ENCODE results near the gene LSM11.

Gene LSM11

DNA sequence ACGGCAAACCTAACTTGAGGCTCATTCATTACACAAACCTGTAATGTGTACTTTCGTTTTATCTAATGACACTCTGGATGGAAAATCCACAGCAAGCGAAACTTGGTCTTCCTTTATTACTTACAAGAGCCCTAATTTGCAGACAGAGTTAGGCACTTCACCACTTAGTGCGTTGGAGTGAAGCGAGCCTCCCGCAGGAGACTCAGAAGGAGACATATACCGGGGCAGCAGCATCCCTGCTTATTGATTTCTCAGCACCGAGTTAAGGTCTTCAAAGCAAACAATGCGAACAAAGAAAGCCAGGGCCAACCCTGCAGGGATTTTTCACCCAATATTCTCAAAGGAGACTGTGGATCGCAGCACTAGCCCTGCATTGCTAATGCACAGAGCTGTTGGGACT is 28.6 kb downstream of the LSM11 start:
- no peak for DNase-seq (ENCODE audit: low read depth)

DNA sequence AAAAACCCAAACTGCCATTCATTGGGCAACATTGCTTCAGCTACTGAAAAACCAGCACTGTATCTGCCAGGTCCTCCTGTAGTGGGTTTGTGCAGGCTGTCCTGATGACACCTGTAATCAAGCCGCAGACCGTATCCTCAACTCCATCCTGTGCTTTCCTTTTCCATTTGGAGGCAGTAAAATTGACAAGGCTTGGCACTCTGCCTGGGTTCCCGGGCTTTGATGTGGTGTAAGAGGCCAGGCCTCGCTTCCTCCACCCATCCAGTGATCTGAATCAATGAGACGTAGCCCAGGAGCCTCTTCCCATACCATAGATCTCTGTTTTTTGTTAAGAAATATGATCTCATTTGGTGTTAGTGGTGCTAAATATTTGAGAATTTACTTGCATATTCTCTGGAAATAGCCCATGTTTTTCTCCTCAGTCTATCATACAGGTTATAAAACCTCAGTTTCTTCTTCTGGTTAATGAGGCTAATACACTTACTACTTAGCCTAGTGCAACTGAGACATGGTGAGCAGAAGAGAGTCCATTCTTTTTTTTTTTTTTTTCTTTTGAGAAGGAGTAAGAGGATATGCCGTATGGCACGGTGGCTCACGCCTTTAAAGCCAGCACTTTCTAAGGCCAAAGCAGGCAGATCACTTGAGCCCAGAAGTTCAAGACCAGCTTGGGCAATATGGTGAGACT is 34.8 kb downstream of the LSM11 start:
- DNase-seq (ENCODE audit: low read depth), result peak; percentile 29

DNA sequence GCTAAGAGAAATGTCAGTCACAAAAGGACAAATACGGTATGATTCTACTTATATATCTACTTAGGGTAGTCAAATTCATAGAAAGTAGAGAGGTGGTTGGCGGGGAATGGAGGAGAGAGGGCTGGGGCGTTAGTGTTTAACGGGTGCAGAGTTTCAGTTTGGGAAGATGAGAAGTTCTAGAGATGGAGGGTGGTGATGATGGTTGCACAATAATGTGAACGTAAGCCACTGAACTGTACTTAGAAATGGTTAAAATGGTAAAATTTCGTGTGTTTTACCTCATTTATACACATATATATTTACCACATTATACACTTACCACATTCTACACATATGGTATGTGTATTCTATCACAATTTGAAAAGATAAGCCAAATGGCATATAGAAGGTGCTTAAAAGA is 35.7 kb downstream of the LSM11 start:
- DNase-seq (ENCODE audit: low read depth), result no peak

DNA sequence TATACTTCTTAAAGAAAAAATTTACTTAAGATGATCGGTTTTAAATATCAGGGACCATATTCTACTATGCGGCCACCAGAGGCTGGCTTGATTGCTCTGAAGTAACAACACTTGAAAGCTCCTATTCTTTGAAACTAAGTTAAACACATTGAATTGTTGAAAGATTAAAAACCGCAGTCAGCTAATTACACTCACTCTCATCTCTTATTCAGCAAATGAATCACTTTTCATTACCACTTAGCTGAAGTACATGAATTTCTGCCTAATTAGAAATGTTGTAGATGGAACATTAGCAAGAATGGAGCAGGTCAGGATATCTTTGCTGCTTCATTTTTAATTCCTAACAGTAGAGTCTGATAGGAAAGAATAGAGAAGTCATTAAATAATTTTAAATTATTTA is 42.3 kb downstream of the LSM11 start:
- DNase-seq (ENCODE audit: low read depth), result no peak

DNA sequence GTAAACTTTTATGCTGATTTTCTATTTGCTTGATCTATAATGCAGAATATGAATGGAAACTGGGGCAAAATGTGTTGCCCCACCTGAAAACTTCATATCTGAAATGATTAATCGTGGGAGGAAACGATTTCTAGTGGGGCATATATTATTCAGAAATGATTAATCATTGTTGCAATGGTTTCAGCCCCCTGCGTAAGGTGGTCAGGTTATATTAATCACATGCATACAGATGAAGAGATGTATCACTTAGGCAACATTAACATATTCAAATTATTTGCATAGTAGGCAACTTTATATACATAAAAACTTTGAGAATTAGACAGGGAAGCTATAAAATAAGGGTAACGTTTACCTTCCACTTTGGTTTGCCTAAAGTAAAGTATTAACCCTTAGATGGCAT is 49.8 kb downstream of the LSM11 start:
- no peak for DNase-seq (ENCODE audit: low read depth)

DNA sequence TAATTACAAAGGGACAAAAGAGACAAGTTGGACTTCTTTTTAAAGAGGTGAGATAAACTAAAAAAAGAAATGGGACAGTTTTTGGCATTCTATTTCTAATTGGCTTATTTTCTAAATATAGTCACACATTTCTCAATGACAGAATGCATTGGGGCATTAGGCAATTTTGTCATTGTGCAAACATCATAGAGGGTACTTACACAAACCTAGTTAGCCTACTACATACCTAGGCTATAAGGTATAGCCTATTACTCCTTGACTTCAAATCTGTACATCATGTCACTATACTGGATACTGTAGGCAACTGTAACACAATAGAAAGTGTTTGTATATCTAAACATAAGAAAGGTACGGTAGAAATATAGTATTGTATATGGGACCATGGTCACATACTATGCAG is 56.1 kb downstream of the LSM11 start:
- DNase-seq (ENCODE audit: low read depth), result no peak

DNA sequence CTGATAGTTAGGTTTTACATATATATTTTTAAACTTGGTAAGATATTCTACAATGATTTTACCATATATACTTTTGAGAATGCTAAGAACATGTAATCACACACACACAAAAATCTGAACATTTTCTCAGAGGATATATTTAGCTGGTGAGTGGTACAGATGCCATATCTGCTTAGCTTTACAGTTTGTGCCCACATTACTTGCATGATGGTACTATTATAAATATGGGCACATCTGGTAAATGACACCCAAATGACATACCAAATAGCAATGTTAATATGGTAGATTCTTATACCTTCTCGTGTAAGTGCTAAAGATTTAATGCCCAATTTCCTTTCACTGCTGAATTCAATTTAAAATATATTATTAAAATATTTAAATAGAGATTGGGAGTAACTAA is 56.6 kb downstream of the LSM11 start:
- DNase-seq (ENCODE audit: low read depth), result no peak

DNA sequence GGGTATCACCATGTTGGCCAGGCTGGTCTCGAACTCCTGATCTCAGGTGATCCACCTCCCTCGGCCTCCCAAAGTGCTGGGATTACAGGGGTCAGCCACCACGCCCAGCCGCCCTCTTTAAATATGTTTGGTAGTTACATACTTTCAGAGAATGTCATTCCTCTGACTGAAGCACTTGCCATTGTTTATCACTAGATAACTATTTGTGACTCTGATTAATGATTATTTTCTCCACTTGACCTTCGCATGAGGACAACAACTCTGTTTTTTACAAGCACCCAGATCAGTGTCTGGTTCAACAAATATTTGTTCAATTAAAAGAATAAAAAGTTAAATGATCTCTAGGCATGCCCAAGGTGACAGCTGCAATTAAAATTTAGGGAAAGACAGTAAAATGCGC is 59.2 kb downstream of the LSM11 start:
- DNase-seq (ENCODE audit: low read depth), result no peak

DNA sequence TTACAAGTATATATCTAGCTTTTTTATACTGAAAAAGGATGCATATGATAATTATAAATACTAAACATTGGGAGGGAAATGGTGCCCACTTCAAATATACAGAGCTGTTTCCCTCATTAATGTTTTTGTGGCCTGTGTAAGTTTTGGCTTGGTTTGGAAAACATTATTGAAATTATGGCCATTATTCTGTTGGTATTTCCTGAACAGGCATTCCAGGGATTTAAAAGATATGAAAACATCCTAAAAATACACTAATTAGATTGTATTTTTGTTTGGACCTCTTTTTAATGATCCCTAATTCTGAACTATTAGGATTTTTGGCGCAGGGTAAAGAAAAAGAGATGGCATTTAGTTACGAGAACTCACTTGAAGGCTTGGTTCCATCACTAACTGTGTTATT is 64.5 kb downstream of the LSM11 start:
- DNase-seq (ENCODE audit: low read depth), result no peak
